GM21381 (cell line): ENCODE results near the gene CTIF.

ENCODE experiments used
- ATAC-seq: cut with Tn5 transposase; IDR thresholded peaks from one replicate; pipeline ENCODE4 v1.9.1; 2021; ENCODE audit warnings: mild to moderate bottlenecking, moderate library complexity; ENCODE audit not compliant: unreplicated experiment

The CTIF gene

GRCh38 chr18:48617844-48618497 is 79.1 kb downstream of the CTIF start:
- no peak for ATAC-seq

- ATAC-seq = no peak
Observed at GRCh38 chr18:48619016-48619415, 80.2 kb downstream of the CTIF start.

- no peak for ATAC-seq
Observed at GRCh38 chr18:48619501-48619900, 80.7 kb downstream of the CTIF start.

GRCh38 chr18:48620071-48620470 is 81.2 kb downstream of the CTIF start:
- ATAC-seq = no peak

GRCh38 chr18:48621240-48621639 is 82.4 kb downstream of the CTIF start:
- ATAC-seq = no peak

GRCh38 chr18:48621815-48622555 is 83.2 kb downstream of the CTIF start:
- no peak for ATAC-seq

- no peak for ATAC-seq
Observed at GRCh38 chr18:48622911-48623431, 84.1 kb downstream of the CTIF start.

GRCh38 chr18:48623468-48624235 is 84.8 kb downstream of the CTIF start:
- ATAC-seq = no peak

- no peak for ATAC-seq
Observed at GRCh38 chr18:48624856-48625255, 86.0 kb downstream of the CTIF start.

- ATAC-seq = no peak
Observed at GRCh38 chr18:48627216-48627615, 88.4 kb downstream of the CTIF start.

GRCh38 chr18:48629730-48630324 is 91.0 kb downstream of the CTIF start:
- no peak for ATAC-seq

- no peak for ATAC-seq
Observed at GRCh38 chr18:48631851-48632250, 93.0 kb downstream of the CTIF start.

GRCh38 chr18:48632676-48633257 is 93.9 kb downstream of the CTIF start:
- no peak for ATAC-seq

GRCh38 chr18:48634491-48634890 is 95.7 kb downstream of the CTIF start:
- no peak for ATAC-seq

GRCh38 chr18:48634975-48635374 is 96.1 kb downstream of the CTIF start:
- no peak for ATAC-seq

- ATAC-seq = no peak
Observed at GRCh38 chr18:48635806-48636205, 97.0 kb downstream of the CTIF start.

GRCh38 chr18:48636436-48636835 is 97.6 kb downstream of the CTIF start:
- no peak for ATAC-seq

- ATAC-seq = no peak
Observed at GRCh38 chr18:48637081-48637990, 98.5 kb downstream of the CTIF start.

GRCh38 chr18:48638451-48638850 is 99.6 kb downstream of the CTIF start:
- no peak for ATAC-seq
